Astrocyte (in vitro differentiated cells and primary cell): ENCODE results near the gene RHOJ. TPM values are rescaled to one million over a fixed set of nuclear protein-coding genes. Genes with fewer than 3 reads are reported as not detected.

Experiments used
- DNase-seq: peaks from one replicate; pipeline ENCODE4 v3.0.0-alpha.2; 2010; ENCODE audit warnings: low read depth
- FAIRE-seq: peaks from 2 replicates; lab custom pipeline; 2011; peaks lifted over from hg19 to GRCh38; lab: Jason Lieb, UNC
- H2AFZ ChIP-seq: 2 replicates; pipeline ENCODE4 v1.6.0; 2012; ENCODE audit warnings: low read depth, low read length, inconsistent platforms
- H3K27ac ChIP-seq: 2 replicates; pipeline ENCODE4 v1.5.1; 2011; ENCODE audit warnings: low read depth, low read length, inconsistent platforms
- H3K27me3 ChIP-seq: 2 replicates; pipeline ENCODE4 v1.6.0; 2011; ENCODE audit warnings: low read length, inconsistent platforms; ENCODE audit not compliant: insufficient read depth
- H3K36me3 ChIP-seq: 2 replicates; pipeline ENCODE4 v1.5.1; 2011; ENCODE audit warnings: low read length, inconsistent platforms; ENCODE audit not compliant: insufficient read depth
- H3K4me1 ChIP-seq: 2 replicates; pipeline ENCODE4 v1.5.1; 2011; ENCODE audit warnings: low read length, inconsistent platforms; ENCODE audit not compliant: insufficient read depth
- H3K4me2 ChIP-seq: 2 replicates; pipeline ENCODE4 v1.6.0; 2012; ENCODE audit warnings: low read length, inconsistent platforms
- H3K4me3 ChIP-seq: 2 replicates; pipeline ENCODE4 v1.5.1; 2011; ENCODE audit warnings: low read depth, mild to moderate bottlenecking, low read length, inconsistent platforms; ENCODE audit not compliant: insufficient read depth
- H3K79me2 ChIP-seq: 2 replicates; pipeline ENCODE4 v1.6.0; 2012; ENCODE audit warnings: mild to moderate bottlenecking, low read length, inconsistent platforms; ENCODE audit not compliant: insufficient read depth
- H3K9ac ChIP-seq: 2 replicates; pipeline ENCODE4 v1.6.0; 2012; ENCODE audit warnings: mild to moderate bottlenecking, low read length, inconsistent platforms
- H3K9me3 ChIP-seq: 2 replicates; pipeline ENCODE4 v1.5.1; 2012; ENCODE audit warnings: low read depth, mild to moderate bottlenecking, low read length, inconsistent platforms; ENCODE audit not compliant: insufficient read depth
- H4K20me1 ChIP-seq: 2 replicates; pipeline ENCODE4 v1.6.0; 2012; ENCODE audit warnings: low read length, inconsistent platforms; ENCODE audit not compliant: insufficient read depth
- H3K27ac Mint-ChIP-seq: one replicate; pipeline ENCODE4 v1.8.0; 2021; ENCODE audit warnings: mild to moderate bottlenecking, mixed read lengths; ENCODE audit not compliant: unreplicated experiment
- H3K27me3 Mint-ChIP-seq: one replicate; pipeline ENCODE4 v1.8.0; 2021; ENCODE audit warnings: low read depth, mixed read lengths; ENCODE audit not compliant: unreplicated experiment
- H3K36me3 Mint-ChIP-seq: one replicate; pipeline ENCODE4 v1.8.0; 2021; ENCODE audit warnings: low read depth, mixed read lengths; ENCODE audit not compliant: unreplicated experiment
- H3K4me1 Mint-ChIP-seq: one replicate; pipeline ENCODE4 v1.8.0; 2021; ENCODE audit warnings: low read depth, mixed read lengths; ENCODE audit not compliant: unreplicated experiment
- H3K4me3 Mint-ChIP-seq: one replicate; pipeline ENCODE4 v1.8.0; 2021; ENCODE audit warnings: mild to moderate bottlenecking, moderate library complexity, mixed read lengths; ENCODE audit not compliant: unreplicated experiment
- H3K9me3 Mint-ChIP-seq: one replicate; pipeline ENCODE4 v1.8.0; 2021; ENCODE audit warnings: mild to moderate bottlenecking, mixed read lengths; ENCODE audit not compliant: unreplicated experiment
- EZH2 ChIP-seq: IDR thresholded peaks from 2 replicates; pipeline ENCODE4 v1.6.1; 2012; ENCODE audit warnings: mild to moderate bottlenecking, low read length, inconsistent platforms; ENCODE audit not compliant: insufficient read depth
- total RNA-seq: library from RNA; stranded (reverse); gene quantifications from 2 replicates; pipeline ENCODE4 v1.2.1, GENCODE V29; 2021
- TF ChIP-seq, protein P1 (sequence below): IDR thresholded peaks from 2 replicates; pipeline ENCODE4 v1.5.1; 2011; ENCODE audit warnings: low read depth, mild to moderate bottlenecking, inconsistent platforms, low read length, moderate library complexity; ENCODE audit not compliant: insufficient read depth

The RHOJ gene
- total RNA-seq, 1 donor from 2014 or later = 29.6 TPM

- DNase-seq = peak; percentile 82
- Histone ChIP-seq H3K9me3 (no peaks in the 10 kb centered on the region), H3K79me2 (peaks cover 42% of the 10 kb centered on the region), H3K4me3 (no peak overlapping the region), H3K27me3 (no peaks in the 10 kb centered on the region), H4K20me1 (peaks cover 28% of the 10 kb centered on the region), H3K4me2 (peak overlapping the region; percentile 24), H3K27ac (peak overlapping the region; percentile 61), H3K4me1 (peaks cover 18% of the 10 kb centered on the region), H2AFZ (no peak overlapping the region), H3K9ac (peak overlapping the region; percentile 16), H3K36me3 (peaks cover 11% of the 10 kb centered on the region)
- Mint-ChIP-seq H3K27ac (no peak overlapping the region), H3K9me3 (no peaks in the 10 kb centered on the region), H3K4me3 (no peak overlapping the region), H3K27me3 (no peaks in the 10 kb centered on the region), H3K4me1 (peaks cover 14% of the 10 kb centered on the region), H3K36me3 (peaks cover 13% of the 10 kb centered on the region)
- FAIRE-seq = no peak
- TF ChIP-seq, protein P1, sequence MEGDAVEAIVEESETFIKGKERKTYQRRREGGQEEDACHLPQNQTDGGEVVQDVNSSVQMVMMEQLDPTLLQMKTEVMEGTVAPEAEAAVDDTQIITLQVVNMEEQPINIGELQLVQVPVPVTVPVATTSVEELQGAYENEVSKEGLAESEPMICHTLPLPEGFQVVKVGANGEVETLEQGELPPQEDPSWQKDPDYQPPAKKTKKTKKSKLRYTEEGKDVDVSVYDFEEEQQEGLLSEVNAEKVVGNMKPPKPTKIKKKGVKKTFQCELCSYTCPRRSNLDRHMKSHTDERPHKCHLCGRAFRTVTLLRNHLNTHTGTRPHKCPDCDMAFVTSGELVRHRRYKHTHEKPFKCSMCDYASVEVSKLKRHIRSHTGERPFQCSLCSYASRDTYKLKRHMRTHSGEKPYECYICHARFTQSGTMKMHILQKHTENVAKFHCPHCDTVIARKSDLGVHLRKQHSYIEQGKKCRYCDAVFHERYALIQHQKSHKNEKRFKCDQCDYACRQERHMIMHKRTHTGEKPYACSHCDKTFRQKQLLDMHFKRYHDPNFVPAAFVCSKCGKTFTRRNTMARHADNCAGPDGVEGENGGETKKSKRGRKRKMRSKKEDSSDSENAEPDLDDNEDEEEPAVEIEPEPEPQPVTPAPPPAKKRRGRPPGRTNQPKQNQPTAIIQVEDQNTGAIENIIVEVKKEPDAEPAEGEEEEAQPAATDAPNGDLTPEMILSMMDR = no peak
- TF ChIP-seq EZH2 = no peak
Measured at GRCh38 chr14:63248211-63248610, 44.0 kb downstream of the RHOJ start.

DNA sequence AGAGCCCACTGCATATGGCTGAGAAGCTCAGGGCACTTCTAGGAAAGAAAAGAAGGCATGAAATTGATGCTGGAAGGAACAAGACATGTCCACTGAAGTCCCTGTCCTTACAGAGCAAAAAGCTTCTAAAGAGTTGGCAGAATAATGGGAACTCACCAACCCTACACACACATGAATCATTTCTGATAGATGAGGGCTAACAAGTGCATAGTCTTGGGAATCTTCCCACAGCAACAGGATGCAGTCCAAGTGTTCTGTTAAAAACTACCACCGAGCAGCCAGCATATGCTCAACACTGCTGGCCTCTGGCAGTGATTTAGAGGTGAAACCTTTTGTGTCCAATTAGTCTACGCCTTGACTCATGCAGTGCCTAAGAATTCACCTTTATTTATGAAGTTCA lies 44.8 kb downstream of the RHOJ start:
- Histone ChIP-seq H4K20me1 (peaks cover 35% of the 10 kb centered on the region), H3K4me2 (peak overlapping the region; percentile 24), H3K36me3 (peaks cover 17% of the 10 kb centered on the region), H3K79me2 (peaks cover 43% of the 10 kb centered on the region), H3K4me3 (no peak overlapping the region), H3K27ac (peak overlapping the region; percentile 61), H3K9me3 (no peaks in the 10 kb centered on the region), H3K27me3 (no peaks in the 10 kb centered on the region), H3K9ac (no peak overlapping the region), H2AFZ (no peak overlapping the region), H3K4me1 (peaks cover 18% of the 10 kb centered on the region)
- no peak for TF ChIP-seq EZH2
- TF ChIP-seq, protein P1 = no peak
- peak; percentile 88 for DNase-seq
- Mint-ChIP-seq H3K4me3 (no peak overlapping the region), H3K4me1 (peaks cover 14% of the 10 kb centered on the region), H3K9me3 (no peaks in the 10 kb centered on the region), H3K36me3 (peaks cover 13% of the 10 kb centered on the region), H3K27me3 (no peaks in the 10 kb centered on the region), H3K27ac (peak overlapping the region; percentile 37)
- no peak for FAIRE-seq

- H3K27ac Mint-ChIP-seq = no peak overlapping the region
- H3K36me3 Mint-ChIP-seq = peaks cover 10% of the 10 kb centered on the region
Measured at GRCh38 chr14:63257299-63257698, 53.1 kb downstream of the RHOJ start.

More at GRCh38 chr14:63257299-63257698, 53.1 kb downstream of the RHOJ start:
- DNase-seq (no peak), FAIRE-seq (no peak)
- Histone ChIP-seq H3K4me1 (no peaks in the 10 kb centered on the region), H3K27ac (no peak overlapping the region), H3K36me3 (peaks cover 10% of the 10 kb centered on the region), H3K27me3 (no peaks in the 10 kb centered on the region), H3K79me2 (peaks cover 43% of the 10 kb centered on the region), H3K9ac (no peak overlapping the region), H3K4me2 (no peak overlapping the region), H3K9me3 (no peaks in the 10 kb centered on the region), H4K20me1 (peaks cover 49% of the 10 kb centered on the region), H2AFZ (no peak overlapping the region), H3K4me3 (no peak overlapping the region)
- Mint-ChIP-seq H3K4me3 (no peak overlapping the region), H3K4me1 (no peaks in the 10 kb centered on the region), H3K27me3 (peaks cover 3% of the 10 kb centered on the region), H3K9me3 (no peaks in the 10 kb centered on the region)
- TF ChIP-seq, protein P1 = no peak
- TF ChIP-seq EZH2 = no peak
